Gastroesophageal sphincter (tissue), 3 donors: ENCODE measurements around the gene ROR1.

Experiments used
- CTCF ChIP-seq, 4 experiments: fragments of 200-600 bp in 2 of 4; fragments of 450-650 bp in 2 of 4; sonication (generic) in 1 of 4; IDR thresholded peaks; one replicate each; pipeline ENCODE4 v1.5.1; 2017 to 2019; ENCODE audit warnings: antibody characterized with exemption in 4 of 4, mild to moderate bottlenecking in 2 of 4, moderate library complexity in 2 of 4
- EP300 ChIP-seq: sonication (generic); formaldehyde crosslinking; IDR thresholded peaks from one replicate; pipeline ENCODE4 v1.6.1; 2017; ENCODE audit warnings: antibody characterized with exemption, mild to moderate bottlenecking
- POLR2A ChIP-seq, 2 donors: fragments of 450-650 bp; IDR thresholded peaks; one replicate each; pipeline ENCODE4 v1.6.1; 2017; ENCODE audit warnings: antibody characterized with exemption in 2 of 2, mild to moderate bottlenecking in 2 of 2, moderate library complexity in 1 of 2
- POLR2AphosphoS5 ChIP-seq: sonication (generic); formaldehyde crosslinking; IDR thresholded peaks from one replicate; pipeline ENCODE4 v1.6.1; 2017; ENCODE audit warnings: antibody characterized with exemption

GRCh38 chr1:63740432-63740831 is 33.4 kb upstream of the ROR1 start:
- TF ChIP-seq EP300 (no peak), CTCF (IDR thresholded peaks at IDR 0.05) (no peak), POLR2A (IDR thresholded peaks at IDR 0.05) (no peak), POLR2AphosphoS5 (no peak)
